Measurements from ENCODE around the gene TSHZ3. TPM values are rescaled to one million over a fixed set of nuclear protein-coding genes. Genes with fewer than 3 reads are reported as not detected.

Gene TSHZ3
- total and polyA plus RNA-seq, 2 of the 8 experiments (the other 6 are each of a cell fraction or from before 2014, with no cell fraction given): 3.1 to 12.3 TPM

- no peak for TF ChIP-seq POU5F1 (IDR thresholded peaks at IDR 0.05; ENCODE audit: low read depth, low read length)
- TF ChIP-seq ASH2L (IDR thresholded peaks at IDR 0.05; ENCODE audit: low read length): no peak
- no peak for TF ChIP-seq EP300 (IDR thresholded peaks at IDR 0.05; ENCODE audit: borderline replicate concordance in 1 of 2, low read depth in 2 of 2, low read length in 2 of 2)
- TF ChIP-seq SUZ12 (IDR thresholded peaks at IDR 0.05; ENCODE audit: low read length): no peak
These were observed 63.5 kb downstream of the TSHZ3 start (continued) for GRCh38 chr19:31285744-31286143.
